ENCODE measurements around the gene RAPGEF6.
A peak's percentile ranks its signal among the peaks of the same experiment; 100 is the strongest.

- peak in 1 of 6 experiments; percentile 5 for TF ChIP-seq CTCF (IDR thresholded peaks at IDR 0.05)
- TF ChIP-seq POLR2A (IDR thresholded peaks at IDR 0.05), result no peak
Measured at GRCh38 chr5:131514316-131515283, 120.4 kb downstream of the RAPGEF6 start.

Measured in adrenal gland (tissue), 5 donors.